Keratinocyte (primary cell): ENCODE measurements around the gene TXNDC12.

Experiments used
- CTCF ChIP-seq, 3 experiments: IDR thresholded peaks in 1 of 3; conservative IDR thresholded peaks in 1 of 3; optimal IDR thresholded peaks in 1 of 3; 2 replicates in 2 of 3; 3 replicates in 1 of 3; pipeline versions ENCODE3 to v1.5.1; 2011; ENCODE audit warnings: low read length in 3 of 3, mild to moderate bottlenecking in 3 of 3, moderate library complexity in 2 of 3, control low read depth in 1 of 3, inconsistent platforms in 1 of 3; ENCODE audit not compliant: insufficient read depth in 2 of 3; ENCODE audit errors: extremely low read depth in 1 of 3
- EZH2 ChIP-seq: IDR thresholded peaks from one replicate; pipeline ENCODE4 v1.6.1; 2012; ENCODE audit warnings: inconsistent platforms, mild to moderate bottlenecking, low read length, moderate library complexity

GRCh38 chr1:52041551-52042185 is 13.3 kb downstream of the TXNDC12 start:
- TF ChIP-seq CTCF (optimal IDR thresholded peaks at IDR 0.05 in 1 of 3, IDR thresholded peaks at IDR 0.05 in 1 of 3, conservative IDR thresholded peaks at IDR 0.05 in 1 of 3; ENCODE audit: extremely low read depth in 1 of 3, insufficient read depth in 2 of 3, low read length in 3 of 3) (no peak), EZH2 (no peak)
